HL-60 (cell line): ENCODE data around the gene POM121.
"Not testable (repeated sequence)": the region's sequence is repeated elsewhere in the genome, so short reads cannot be mapped to it uniquely, and the experiment has no call there.

Experiments
- DNase-seq, 2 experiments: peaks; one replicate each; pipeline ENCODE4 v3.0.0-alpha.2; 2010 to 2020; ENCODE audit warnings: low read depth in 1 of 2, low spot score in 1 of 2
- H3K27ac ChIP-seq: fragments of 250-450 bp; sonication (Bioruptor Pico); replicated peaks from 2 replicates; pipeline ENCODE4 v1.5.1; 2020; ENCODE audit warnings: mild to moderate bottlenecking, moderate library complexity
- H3K27me3 ChIP-seq: fragments of 250-450 bp; sonication (Bioruptor Pico); 2 replicates; pipeline ENCODE4 v1.5.1; 2021; ENCODE audit warnings: mild to moderate bottlenecking, moderate library complexity; ENCODE audit not compliant: insufficient read depth, poor library complexity, severe bottlenecking
- H3K4me3 ChIP-seq: replicated peaks from 2 replicates; pipeline ENCODE4 v1.5.1; 2011; ENCODE audit warnings: mild to moderate bottlenecking, control low read depth, low read length; ENCODE audit not compliant: insufficient read depth
- GABPA ChIP-seq: IDR thresholded peaks from 2 replicates; pipeline ENCODE4 v1.6.1; 2012; ENCODE audit warnings: low read depth
- POLR2AphosphoS5 ChIP-seq: IDR thresholded peaks from 2 replicates; pipeline ENCODE4 v1.6.1; 2012; ENCODE audit warnings: low read depth
- SPI1 ChIP-seq: IDR thresholded peaks from 2 replicates; pipeline ENCODE4 v1.6.1; 2012; ENCODE audit warnings: low read depth, mild to moderate bottlenecking, borderline replicate concordance
- TF ChIP-seq, protein P1 (sequence below): IDR thresholded peaks from one replicate; pipeline ENCODE4 v1.5.1; 2011; ENCODE audit warnings: low read length, control low read depth, inconsistent platforms; ENCODE audit not compliant: insufficient read depth
- TF ChIP-seq, protein P2 (sequence below): IDR thresholded peaks from 2 replicates; pipeline ENCODE4 v1.6.1; 2012; ENCODE audit warnings: low read depth; ENCODE audit not compliant: insufficient replicate concordance

The POM121 gene

DNA sequence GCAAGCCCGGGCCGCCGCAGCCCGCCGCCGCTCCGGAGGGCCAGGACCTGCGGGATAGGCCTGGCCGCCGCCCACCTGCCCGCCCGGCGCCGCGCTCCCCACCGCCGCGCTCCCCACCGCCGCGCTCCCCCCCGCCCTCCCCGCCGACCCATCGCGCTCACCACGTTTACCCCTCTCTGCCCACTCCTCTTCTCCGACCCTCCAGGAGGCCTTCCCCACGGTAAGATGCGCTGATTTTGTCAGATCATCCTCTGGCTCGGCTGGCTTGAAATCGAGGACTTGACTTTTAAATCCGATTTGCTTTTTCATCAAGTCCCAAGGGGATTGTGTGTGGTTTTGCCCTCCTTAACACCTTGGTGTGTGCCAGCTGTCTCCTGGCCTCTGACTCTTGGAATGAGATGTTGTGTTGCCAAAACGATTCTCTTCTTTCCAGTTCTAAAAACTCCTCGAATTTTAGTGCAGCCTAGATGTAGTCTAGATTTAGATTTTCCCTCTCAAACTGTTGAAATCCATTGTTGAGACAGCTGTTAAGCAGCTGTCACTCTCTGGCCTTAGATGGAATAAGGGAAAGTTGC is 738 bp downstream of the POM121 start:
- peak overlapping the region; percentile 88 for H3K27ac ChIP-seq
- no peak for DNase-seq
- H3K27me3 ChIP-seq = no peaks in the 10 kb centered on the region
- TF ChIP-seq GABPA (no peak), SPI1 (no peak), POLR2AphosphoS5 (no peak)
- TF ChIP-seq, protein P1, sequence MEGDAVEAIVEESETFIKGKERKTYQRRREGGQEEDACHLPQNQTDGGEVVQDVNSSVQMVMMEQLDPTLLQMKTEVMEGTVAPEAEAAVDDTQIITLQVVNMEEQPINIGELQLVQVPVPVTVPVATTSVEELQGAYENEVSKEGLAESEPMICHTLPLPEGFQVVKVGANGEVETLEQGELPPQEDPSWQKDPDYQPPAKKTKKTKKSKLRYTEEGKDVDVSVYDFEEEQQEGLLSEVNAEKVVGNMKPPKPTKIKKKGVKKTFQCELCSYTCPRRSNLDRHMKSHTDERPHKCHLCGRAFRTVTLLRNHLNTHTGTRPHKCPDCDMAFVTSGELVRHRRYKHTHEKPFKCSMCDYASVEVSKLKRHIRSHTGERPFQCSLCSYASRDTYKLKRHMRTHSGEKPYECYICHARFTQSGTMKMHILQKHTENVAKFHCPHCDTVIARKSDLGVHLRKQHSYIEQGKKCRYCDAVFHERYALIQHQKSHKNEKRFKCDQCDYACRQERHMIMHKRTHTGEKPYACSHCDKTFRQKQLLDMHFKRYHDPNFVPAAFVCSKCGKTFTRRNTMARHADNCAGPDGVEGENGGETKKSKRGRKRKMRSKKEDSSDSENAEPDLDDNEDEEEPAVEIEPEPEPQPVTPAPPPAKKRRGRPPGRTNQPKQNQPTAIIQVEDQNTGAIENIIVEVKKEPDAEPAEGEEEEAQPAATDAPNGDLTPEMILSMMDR = no peak
- TF ChIP-seq, protein P2, sequence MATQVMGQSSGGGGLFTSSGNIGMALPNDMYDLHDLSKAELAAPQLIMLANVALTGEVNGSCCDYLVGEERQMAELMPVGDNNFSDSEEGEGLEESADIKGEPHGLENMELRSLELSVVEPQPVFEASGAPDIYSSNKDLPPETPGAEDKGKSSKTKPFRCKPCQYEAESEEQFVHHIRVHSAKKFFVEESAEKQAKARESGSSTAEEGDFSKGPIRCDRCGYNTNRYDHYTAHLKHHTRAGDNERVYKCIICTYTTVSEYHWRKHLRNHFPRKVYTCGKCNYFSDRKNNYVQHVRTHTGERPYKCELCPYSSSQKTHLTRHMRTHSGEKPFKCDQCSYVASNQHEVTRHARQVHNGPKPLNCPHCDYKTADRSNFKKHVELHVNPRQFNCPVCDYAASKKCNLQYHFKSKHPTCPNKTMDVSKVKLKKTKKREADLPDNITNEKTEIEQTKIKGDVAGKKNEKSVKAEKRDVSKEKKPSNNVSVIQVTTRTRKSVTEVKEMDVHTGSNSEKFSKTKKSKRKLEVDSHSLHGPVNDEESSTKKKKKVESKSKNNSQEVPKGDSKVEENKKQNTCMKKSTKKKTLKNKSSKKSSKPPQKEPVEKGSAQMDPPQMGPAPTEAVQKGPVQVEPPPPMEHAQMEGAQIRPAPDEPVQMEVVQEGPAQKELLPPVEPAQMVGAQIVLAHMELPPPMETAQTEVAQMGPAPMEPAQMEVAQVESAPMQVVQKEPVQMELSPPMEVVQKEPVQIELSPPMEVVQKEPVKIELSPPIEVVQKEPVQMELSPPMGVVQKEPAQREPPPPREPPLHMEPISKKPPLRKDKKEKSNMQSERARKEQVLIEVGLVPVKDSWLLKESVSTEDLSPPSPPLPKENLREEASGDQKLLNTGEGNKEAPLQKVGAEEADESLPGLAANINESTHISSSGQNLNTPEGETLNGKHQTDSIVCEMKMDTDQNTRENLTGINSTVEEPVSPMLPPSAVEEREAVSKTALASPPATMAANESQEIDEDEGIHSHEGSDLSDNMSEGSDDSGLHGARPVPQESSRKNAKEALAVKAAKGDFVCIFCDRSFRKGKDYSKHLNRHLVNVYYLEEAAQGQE = no peak
- H3K4me3 ChIP-seq = peak overlapping the region; percentile 45

DNA sequence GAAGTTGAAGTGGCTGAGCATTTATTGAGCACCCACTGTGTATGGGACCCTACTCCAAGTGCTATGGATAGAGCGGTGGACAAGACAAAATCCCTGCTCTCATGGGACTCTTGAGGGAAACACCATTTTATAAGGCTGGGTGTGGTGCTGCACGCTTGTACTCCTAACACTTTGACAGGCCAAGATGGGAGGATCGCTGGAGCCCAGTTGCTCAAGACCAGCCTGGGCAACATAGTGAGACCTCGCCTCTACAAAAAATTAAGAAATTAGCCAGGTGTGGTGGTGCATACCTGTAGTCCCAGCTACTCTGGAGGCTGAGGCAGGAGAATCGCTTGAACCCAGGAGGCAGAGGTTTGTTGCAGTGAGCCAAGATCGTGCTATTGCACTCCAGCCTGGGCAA is 2.9 kb downstream of the POM121 start:
- not testable (repeated sequence) for DNase-seq, H3K4me3 ChIP-seq, H3K27me3 ChIP-seq, H3K27ac ChIP-seq

DNA sequence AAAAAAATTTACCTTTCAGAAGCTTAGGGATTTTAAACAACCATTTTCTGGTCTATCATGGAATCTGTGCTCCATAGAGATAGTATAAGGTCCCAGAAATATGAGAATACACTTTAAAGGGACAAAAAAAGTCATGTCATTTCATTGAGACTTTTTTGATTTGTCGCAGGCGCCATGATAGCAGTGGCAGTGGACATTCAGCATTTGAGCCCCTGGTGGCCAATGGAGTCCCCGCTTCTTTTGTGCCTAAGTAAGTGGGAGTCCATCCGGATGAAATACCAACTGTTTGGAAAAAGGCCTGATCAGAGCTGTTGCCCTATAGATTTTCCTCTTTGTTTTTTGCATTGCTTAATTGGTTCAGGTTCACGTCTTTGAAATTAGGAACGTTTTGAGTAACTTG is 3.3 kb downstream of the POM121 start:
- not testable (repeated sequence) for H3K27me3 ChIP-seq, H3K4me3 ChIP-seq, DNase-seq, H3K27ac ChIP-seq

DNA sequence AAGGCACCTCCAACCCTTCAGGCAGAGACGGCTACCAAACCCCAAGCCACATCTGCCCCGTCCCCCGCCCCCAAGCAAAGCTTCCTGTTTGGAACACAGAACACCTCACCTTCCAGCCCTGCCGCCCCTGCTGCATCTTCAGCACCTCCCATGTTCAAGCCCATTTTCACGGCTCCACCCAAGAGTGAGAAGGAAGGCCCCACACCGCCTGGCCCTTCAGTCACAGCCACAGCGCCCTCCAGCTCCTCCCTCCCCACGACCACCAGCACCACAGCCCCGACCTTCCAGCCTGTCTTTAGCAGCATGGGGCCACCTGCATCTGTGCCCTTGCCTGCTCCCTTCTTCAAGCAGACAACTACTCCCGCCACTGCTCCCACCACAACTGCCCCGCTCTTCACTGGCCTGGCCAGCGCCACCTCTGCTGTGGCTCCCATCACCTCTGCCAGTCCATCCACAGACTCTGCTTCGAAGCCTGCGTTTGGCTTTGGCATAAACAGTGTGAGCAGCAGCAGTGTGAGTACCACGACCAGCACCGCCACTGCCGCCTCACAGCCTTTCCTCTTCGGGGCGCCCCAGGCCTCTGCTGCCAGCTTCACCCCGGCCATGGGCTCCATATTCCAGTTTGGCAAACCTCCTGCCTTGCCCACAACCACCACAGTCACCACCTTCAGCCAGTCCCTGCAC is 17.3 kb downstream of the POM121 start:
- not testable (repeated sequence) for DNase-seq, H3K27me3 ChIP-seq, H3K4me3 ChIP-seq, H3K27ac ChIP-seq

DNA sequence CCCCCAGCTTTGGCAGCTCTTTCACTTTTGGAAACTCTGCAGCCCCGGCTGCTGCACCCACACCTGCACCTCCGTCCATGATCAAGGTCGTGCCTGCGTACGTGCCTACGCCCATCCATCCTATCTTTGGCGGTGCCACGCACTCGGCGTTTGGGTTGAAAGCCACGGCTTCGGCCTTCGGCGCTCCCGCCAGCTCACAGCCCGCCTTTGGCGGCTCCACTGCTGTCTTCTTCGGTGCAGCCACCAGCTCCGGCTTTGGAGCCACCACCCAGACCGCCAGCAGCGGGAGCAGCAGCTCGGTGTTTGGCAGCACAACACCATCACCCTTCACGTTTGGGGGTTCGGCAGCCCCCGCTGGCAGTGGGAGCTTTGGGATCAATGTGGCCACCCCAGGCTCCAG is 18.1 kb downstream of the POM121 start:
- not testable (repeated sequence) for DNase-seq, H3K4me3 ChIP-seq, H3K27me3 ChIP-seq, H3K27ac ChIP-seq

DNA sequence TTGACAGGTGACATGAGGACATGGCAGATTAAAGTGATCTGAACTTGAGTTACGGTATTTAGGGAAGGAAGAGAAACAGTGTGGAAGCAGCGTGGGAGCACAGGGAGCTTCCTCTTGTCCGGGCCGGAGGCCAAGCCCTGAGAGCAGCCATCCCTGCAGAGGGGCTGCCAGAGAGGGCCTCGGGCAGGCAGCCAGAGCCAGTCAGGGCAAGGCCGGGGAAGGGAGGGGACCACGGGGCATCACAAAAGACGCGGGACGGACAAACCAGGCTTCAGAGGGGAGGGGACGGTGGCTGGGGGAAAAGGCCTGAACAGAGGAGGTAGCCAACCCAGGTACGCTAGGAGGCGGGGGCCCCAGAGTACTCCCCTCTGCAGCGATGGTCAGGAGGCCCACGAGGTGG is 20.0 kb downstream of the POM121 start:
- H3K27me3 ChIP-seq, H3K27ac ChIP-seq, H3K4me3 ChIP-seq, DNase-seq: not testable (repeated sequence)

DNA sequence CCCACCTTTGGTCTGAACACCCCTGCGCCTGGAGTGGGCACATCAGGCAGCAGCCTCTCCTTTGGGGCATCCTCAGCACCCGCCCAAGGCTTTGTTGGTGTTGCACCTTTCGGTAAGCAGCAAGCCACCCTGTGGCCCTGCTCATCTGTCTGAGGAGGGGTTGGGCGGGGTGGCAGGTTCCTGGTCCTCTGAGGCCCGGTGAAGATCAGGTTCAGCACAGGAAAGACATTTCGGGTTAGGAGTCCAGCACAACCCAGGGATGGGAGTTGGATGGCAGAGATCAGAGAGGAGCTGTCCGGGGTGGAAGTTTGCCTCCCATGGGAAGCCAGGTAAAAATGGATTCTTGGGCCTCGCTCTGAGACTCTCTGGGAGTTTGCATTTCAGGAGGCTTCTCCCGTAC is 20.7 kb downstream of the POM121 start:
- H3K27me3 ChIP-seq, H3K4me3 ChIP-seq, DNase-seq, H3K27ac ChIP-seq: not testable (repeated sequence)

DNA sequence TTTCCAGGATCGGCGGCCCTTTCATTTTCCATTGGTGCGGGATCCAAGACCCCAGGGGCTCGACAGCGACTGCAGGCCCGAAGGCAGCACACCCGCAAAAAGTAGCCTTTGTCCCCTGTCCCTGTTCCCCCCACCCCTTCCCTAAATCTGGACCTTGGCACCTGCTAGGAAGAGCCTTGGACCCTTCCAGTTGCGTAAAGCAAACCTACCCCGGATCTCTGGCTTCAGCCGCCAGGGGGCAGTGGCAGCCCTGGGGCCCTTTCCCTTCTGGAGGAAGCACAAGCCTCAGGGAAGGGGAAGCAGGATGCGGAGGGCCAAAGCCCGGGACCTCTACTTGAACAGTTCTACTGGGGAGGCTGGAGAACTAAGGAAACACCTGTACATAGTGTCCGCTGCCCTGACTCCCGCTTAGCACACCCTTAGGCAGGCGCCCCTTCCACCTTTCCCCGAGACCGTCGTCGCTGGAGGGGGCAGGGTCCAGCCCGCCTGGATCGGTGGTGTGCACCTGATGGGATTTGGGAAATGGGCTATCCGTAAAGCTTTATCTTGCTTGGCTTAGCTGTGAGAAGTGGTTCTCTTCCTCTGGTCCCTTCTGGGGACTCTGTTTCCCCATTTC is 21.3 kb downstream of the POM121 start:
- not testable (repeated sequence) for H3K4me3 ChIP-seq, H3K27ac ChIP-seq, H3K27me3 ChIP-seq
- 0 out of 2 replicates have a peak, but pooled peaks have one; percentile 12 for TF ChIP-seq POLR2AphosphoS5
- peak in 1 of 2 experiments; percentile 32 for DNase-seq

DNA sequence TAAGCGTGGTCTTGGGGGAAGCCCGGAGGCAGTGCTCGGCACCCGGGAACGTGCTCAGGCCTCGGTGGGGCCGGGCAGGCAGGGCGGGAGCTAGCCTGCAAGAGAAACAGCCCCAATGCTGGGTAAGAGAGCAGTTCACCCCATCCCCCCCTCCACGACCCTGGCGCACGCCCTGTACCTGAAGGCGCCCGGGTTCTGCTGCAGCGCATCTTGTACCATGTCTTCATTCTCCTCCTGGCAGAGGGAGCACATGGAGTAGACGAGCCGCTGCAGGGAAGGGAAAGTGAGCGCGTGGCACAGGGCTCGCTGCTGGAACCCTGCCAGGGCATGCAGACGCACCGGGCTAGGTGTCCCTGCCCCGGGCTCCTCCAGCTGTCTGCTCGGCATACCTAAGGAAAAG is 23.8 kb downstream of the POM121 start:
- not testable (repeated sequence) for H3K27ac ChIP-seq, DNase-seq

DNA sequence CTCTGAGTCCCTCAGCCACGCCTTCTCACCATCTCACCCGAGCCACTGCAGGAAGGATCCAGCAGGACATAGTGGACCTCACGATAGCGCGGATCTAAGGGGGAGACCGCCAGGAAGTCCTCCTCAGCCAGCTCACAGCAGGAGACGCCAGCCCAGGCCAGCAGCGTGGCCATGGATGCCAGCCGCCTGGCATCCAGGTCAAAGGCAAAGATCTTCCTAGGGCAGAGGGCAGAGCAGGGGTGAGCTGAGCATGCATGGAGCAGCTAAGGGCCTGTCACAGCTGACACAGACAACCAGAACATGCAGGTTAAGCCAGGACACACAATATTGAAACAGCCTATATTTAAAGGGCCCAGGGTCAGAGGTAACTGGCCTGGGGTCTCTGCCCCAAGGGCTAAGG is 24.4 kb downstream of the POM121 start:
- DNase-seq, H3K4me3 ChIP-seq, H3K27ac ChIP-seq, H3K27me3 ChIP-seq: not testable (repeated sequence)

More for the DNA sequence above, 23.8 kb downstream of the POM121 start:
- not testable (repeated sequence) for H3K4me3 ChIP-seq, H3K27me3 ChIP-seq

DNA sequence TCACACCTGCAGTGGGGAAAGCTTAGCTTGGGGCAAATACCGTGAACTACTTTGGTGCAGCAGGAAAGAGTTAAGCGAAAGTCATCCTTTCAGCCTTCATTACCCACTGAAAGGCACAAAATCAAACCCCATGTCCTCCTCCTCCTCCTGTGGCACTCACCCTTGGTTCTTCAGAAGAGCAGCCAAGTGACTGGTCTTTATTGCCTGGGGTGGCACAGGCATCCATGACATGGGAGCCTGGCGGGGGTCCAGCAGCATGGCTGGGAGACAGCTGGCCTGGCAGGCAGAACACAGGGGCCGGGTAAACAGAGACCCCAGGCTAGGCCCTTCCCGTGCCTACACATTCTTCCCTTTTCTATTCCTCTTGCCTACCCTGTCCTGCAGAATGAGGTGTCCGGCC is 24.8 kb downstream of the POM121 start:
- H3K4me3 ChIP-seq, H3K27me3 ChIP-seq, H3K27ac ChIP-seq, DNase-seq: not testable (repeated sequence)

DNA sequence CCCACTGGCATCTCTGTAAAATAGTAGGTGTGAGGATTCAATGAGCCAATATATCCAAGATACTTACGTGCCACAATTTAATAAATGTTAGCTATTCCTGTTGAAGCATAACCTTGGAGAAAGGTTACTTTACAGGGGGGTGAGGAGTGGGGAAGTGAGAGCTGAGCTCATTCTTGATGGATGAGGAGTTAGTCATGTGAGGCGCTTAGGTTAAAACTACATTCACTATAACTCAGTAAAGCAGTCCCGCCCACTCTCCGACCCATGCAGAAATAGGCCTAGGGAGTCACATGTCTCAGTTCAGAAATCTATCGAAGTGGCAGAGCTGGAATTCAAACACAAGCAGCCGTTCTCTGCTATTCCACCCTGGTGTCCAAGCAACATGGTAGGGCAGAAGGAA is 25.5 kb downstream of the POM121 start:
- not testable (repeated sequence) for H3K27ac ChIP-seq, DNase-seq, H3K27me3 ChIP-seq, H3K4me3 ChIP-seq
